BLaER1 treated with 17β-estradiol and CSF1 and Interleukin-3, amounts not matched to agents 10 nM and 100 nM (cell line): Measurements from ENCODE around the gene ZNF587.

ENCODE experiments used
- H3K27ac ChIP-seq, 11 experiments: shearing (Covaris generic); formaldehyde crosslinking; 2 replicates each; pipeline ENCODE4 v1.8.1; 2022
- H3K27me3 ChIP-seq, 11 experiments: shearing (Covaris generic); formaldehyde crosslinking; 2 replicates each; pipeline ENCODE4 v1.8.1; 2022
- H3K36me3 ChIP-seq, 11 experiments: shearing (Covaris generic); formaldehyde crosslinking; 2 replicates each; pipeline ENCODE4 v1.8.1; 2022
- H3K4me1 ChIP-seq, 10 experiments: shearing (Covaris generic); formaldehyde crosslinking; 2 replicates each; pipeline ENCODE4 v1.8.1; 2022
- H3K4me2 ChIP-seq, 11 experiments: shearing (Covaris generic); formaldehyde crosslinking; 2 replicates each; pipeline ENCODE4 v1.8.1; 2022
- H3K4me3 ChIP-seq, 10 experiments: shearing (Covaris generic); formaldehyde crosslinking; 2 replicates each; pipeline ENCODE4 v1.8.1; 2022
- H3K9ac ChIP-seq, 11 experiments: shearing (Covaris generic); formaldehyde crosslinking; 2 replicates each; pipeline ENCODE4 v1.8.1; 2022
- H3K9me3 ChIP-seq, 11 experiments: shearing (Covaris generic); formaldehyde crosslinking; replicated peaks in 1 of 11; 2 replicates each; pipeline ENCODE4 v1.8.1; 2022
- H4K20me1 ChIP-seq, 11 experiments: shearing (Covaris generic); formaldehyde crosslinking; 2 replicates each; pipeline ENCODE4 v1.8.1; 2022
- Cebpa-rat ChIP-seq, 11 experiments: shearing (Covaris generic); IDR thresholded peaks; 2 replicates each; pipeline ENCODE4 v1.8.1; 2022

The ZNF587 gene

DNA sequence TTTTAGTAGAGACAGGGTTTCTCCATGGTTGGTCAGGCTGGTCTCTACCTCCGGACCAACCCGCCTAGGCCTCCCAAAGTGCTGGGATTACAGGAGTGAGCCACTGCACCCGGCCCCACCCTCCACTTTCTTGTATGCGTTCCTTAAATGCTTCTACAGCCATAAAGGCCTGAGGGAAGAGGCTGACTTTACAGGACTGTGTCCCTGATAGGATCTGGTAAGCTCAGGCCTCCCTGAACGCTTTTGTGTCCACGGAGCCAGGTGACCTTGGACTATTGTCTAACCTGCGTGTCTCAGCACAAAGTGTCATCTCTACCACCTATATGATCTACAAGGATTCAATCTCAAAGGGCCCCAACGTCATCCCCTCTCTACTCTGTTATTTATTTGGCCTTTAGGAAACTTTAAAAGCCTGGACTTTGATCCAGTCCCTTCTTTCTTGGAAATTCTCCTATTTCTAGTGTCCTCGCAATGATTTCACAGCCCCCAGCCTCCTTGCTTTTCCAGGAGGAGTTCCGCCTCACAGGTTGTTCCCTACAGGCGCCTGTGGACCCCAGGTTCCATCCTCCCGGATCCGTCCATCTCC, 35.6 kb upstream of the ZNF587 start:
- Histone ChIP-seq H4K20me1 (peaks cover 0 to 32% (median 15%) of the 10 kb centered on the region in 11 experiments; a peak in 11 of 22 replicates), H3K4me2 (peak overlapping the region; percentile 83 to 97 (median 92)), H3K4me3 (peak overlapping the region; percentile 76 to 89 (median 84)), H3K27me3 (no peaks in the 10 kb centered on the region), H3K9ac (peak overlapping the region; percentile 74 to 88 (median 84)), H3K27ac (peak overlapping the region; percentile 63 to 80 (median 71)), H3K4me1 (peaks cover 38 to 46% (median 44%) of the 10 kb centered on the region in 10 experiments), H3K36me3 (peaks cover 15 to 38% (median 26%) of the 10 kb centered on the region in 11 experiments), H3K9me3 (no peaks in the 10 kb centered on the region)
- no peak for TF ChIP-seq Cebpa-rat (IDR thresholded peaks at IDR 0.05)

DNA sequence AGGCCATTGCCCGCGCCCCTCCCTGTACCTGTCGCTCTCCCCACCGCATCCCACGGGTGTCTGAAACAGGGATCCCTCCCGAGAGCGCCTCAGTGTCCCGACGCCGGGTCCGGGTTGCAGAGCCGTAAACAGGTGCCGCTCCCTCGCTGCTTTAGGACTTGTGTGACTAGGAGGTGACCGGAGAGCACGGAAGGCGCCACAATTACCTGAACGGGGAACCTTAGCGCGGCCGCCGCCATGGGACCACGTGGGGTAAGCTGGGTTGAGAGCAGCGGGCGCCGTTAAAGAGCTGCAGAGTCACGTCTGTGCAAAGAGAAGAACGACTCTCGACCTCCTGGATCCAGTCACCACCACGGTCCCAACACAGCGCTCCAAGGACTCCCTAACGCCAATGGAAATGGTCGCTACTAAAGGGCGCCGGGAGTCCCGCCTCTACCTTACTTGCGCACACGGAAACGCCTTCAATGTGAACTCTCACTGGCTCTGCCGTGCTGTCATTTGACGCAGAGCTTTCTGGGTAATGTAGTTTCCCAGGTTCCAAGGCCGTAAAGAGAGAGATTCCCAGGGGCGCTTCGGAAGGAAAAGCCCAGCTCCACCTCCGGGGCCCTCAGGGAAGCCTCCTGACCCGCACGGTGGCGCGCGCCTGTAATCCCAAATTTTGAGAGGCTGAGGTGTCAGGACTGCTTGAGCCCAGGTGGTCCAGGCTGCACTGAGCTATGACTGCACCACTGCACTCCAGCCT, 35.0 kb upstream of the ZNF587 start, which contains the start of gene ZNF552:
Gene ZNF552, minus strand, starts transcription at position 409 of the 742 bp plus-strand sequence. Its CDS starts 170 bp downstream, at position 239.
- no peaks in the 10 kb centered on the region for H3K27me3 ChIP-seq
- H4K20me1 ChIP-seq: peaks cover 0 to 25% (median 9%) of the 10 kb centered on the region in 11 experiments; a peak in 11 of 22 replicates
- H3K9ac ChIP-seq: peak within 1 kb of the TSS; percentile 74 to 88 (median 84)
- peak within 1 kb of the TSS; percentile 63 to 80 (median 71) for H3K27ac ChIP-seq
- peaks cover 39 to 48% (median 44%) of the 10 kb centered on the region in 10 experiments for H3K4me1 ChIP-seq
- H3K36me3 ChIP-seq: peaks cover 8 to 32% (median 19%) of the 10 kb centered on the region in 11 experiments
- no peak for TF ChIP-seq Cebpa-rat (IDR thresholded peaks at IDR 0.05)
- H3K4me3 ChIP-seq: peak within 1 kb of the TSS; percentile 76 to 89 (median 84)
- peak within 1 kb of the TSS; percentile 83 to 97 (median 92) for H3K4me2 ChIP-seq
- H3K9me3 ChIP-seq: no peaks in the 10 kb centered on the region

DNA sequence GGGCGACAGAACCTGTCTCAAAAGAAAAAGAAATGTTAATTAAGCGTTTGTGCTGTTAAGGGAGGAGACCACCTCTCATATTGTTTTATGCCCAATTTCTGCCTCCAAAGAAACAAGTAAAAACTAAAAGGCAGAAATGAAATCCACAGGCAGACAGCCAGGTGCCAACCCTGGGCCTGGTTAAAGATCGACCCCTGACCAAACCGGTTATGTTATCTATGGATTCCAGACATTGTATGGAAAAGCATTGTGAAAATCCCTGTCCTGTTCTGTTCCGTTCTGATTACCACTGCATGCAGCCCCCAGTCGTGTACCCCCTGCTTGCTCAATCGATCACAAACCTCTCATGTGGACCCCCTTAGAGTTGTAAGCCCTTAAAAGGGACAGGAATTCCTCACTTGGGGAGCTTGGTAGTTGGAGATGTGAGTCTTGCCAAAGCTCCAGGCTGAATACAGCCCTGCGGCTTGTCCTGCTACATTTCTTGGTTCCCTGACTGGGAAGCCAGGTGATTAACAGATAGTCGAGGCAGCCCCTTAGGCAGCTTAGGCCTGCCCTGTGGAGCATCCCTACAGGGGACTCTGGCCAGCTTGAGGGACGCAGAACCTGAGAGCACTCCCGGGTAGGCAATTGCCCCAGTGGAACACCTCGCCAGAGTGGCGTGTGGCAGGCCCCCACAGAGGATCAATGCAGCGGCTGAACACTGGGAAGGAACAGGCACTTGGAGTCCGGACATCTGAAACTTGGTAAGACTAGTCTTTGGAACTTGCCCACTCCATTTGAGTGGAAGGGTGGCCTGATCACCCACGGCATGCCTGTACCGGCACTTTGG, 34.2 kb upstream of the ZNF587 start:
- TF ChIP-seq Cebpa-rat (IDR thresholded peaks at IDR 0.05): no peak
- Histone ChIP-seq H3K4me1 (peaks cover 41 to 51% (median 46%) of the 10 kb centered on the region in 10 experiments), H3K9ac (peak overlapping the region in 9 of 11 experiments; percentile 78 to 88 (median 84); a peak in 13 of 22 replicates), H3K4me3 (peak overlapping the region; percentile 76 to 89 (median 84); a peak in 16 of 20 replicates), H3K27me3 (no peaks in the 10 kb centered on the region), H3K4me2 (peak overlapping the region; percentile 83 to 97 (median 92)), H3K27ac (no peak overlapping the region; a peak in 1 of 22 replicates), H3K36me3 (peaks cover 2 to 24% (median 11%) of the 10 kb centered on the region in 11 experiments; a peak in 21 of 22 replicates), H3K9me3 (no peaks in the 10 kb centered on the region), H4K20me1 (peaks cover 0 to 21% (median 9%) of the 10 kb centered on the region in 11 experiments; a peak in 8 of 22 replicates)

DNA sequence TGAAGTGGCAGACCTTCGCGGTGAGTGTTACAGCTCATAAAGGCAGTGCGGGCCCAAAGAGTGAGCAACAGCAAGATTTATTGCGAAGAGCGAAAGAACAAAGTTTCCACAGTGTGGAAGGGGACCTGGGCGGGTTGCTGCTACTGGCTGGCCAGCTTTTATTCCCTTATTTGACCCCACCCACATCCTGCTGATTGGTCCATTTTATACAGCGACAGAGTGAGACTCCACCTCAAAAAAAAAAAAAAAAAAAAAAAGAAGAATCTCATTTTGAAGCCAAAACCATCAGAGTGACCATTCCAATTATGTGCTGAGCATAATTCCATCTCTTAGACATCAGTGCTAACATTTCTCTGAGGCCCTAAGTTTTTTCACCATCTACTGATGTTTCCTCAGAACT, 33.0 kb upstream of the ZNF587 start:
- Histone ChIP-seq H3K4me3 (no peak overlapping the region), H3K27me3 (no peaks in the 10 kb centered on the region), H3K9ac (no peak overlapping the region), H3K27ac (no peak overlapping the region), H3K4me1 (peaks cover 47 to 57% (median 53%) of the 10 kb centered on the region in 10 experiments), H3K9me3 (no peaks in the 10 kb centered on the region), H4K20me1 (peaks cover 0 to 28% (median 13%) of the 10 kb centered on the region in 11 experiments; a peak in 11 of 22 replicates), H3K4me2 (no peak overlapping the region), H3K36me3 (peaks cover 0 to 23% (median 7%) of the 10 kb centered on the region in 11 experiments; a peak in 15 of 22 replicates)
- no peak for TF ChIP-seq Cebpa-rat (IDR thresholded peaks at IDR 0.05)

DNA sequence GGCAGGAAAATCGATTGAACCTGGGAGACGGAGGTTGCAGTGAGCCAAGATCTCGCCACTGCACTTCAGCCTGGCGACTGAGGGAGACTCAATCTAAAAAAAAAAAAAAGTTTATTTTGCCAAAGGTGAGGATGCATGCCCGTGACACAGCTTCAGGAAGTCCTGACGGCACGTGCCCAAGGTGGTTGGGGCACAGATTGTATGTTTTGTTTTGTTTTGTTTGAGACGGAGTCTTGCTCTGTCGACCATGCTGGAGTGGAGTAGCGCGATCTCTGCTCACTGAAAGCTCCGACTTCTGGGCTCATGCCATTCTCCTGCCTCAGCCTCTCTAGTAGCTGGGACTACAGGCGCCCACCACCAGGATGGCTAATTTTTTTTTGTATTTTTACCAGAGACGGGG, 31.7 kb upstream of the ZNF587 start:
- Histone ChIP-seq H3K4me1 (peaks cover 34 to 48% (median 42%) of the 10 kb centered on the region in 10 experiments), H4K20me1 (peaks cover 0 to 32% (median 21%) of the 10 kb centered on the region in 11 experiments; a peak in 14 of 22 replicates)
- TF ChIP-seq Cebpa-rat (IDR thresholded peaks at IDR 0.05): no peak

DNA sequence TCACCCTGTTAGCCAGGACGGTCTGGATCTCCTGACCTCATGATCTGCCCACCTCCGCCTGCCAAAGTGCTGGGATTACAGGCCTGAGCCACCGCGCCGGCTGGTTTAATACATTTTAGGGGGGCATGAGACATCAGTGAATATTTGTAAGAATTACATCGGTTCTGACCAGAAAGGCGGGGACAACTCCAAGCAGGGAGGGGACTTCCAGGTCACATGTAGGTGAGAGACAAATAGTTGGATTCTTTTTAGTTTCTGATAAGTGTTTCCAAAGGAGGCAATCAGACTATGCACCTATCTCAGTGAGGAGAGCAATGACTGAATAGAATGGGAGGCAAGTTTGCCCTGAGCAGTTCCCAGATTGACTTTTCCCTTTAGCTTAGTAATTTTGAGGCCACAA, 31.3 kb upstream of the ZNF587 start:
- H3K9ac ChIP-seq: peak overlapping the region in 5 of 11 experiments; percentile 29 to 94 (median 91); a peak in 3 of 22 replicates
- peak overlapping the region; percentile 84 to 95 (median 92); a peak in 20 of 22 replicates for H3K4me2 ChIP-seq
- H4K20me1 ChIP-seq: peaks cover 0 to 35% (median 25%) of the 10 kb centered on the region in 11 experiments; a peak in 15 of 22 replicates
- H3K4me1 ChIP-seq: peaks cover 31 to 46% (median 39%) of the 10 kb centered on the region in 10 experiments
- H3K4me3 ChIP-seq: peak overlapping the region in 1 of 10 experiments; percentile 93; a peak in 1 of 20 replicates
- H3K36me3 ChIP-seq: peaks cover 0 to 29% (median 19%) of the 10 kb centered on the region in 11 experiments; a peak in 18 of 22 replicates
- H3K9me3 ChIP-seq: no peaks in the 10 kb centered on the region
- no peaks in the 10 kb centered on the region for H3K27me3 ChIP-seq
- no peak for TF ChIP-seq Cebpa-rat (IDR thresholded peaks at IDR 0.05)
- 0 out of 22 replicates have a peak overlapping the region, but pooled peaks of 1 of the 11 experiments have one; percentile 83 for H3K27ac ChIP-seq

More for the DNA sequence above, 31.7 kb upstream of the ZNF587 start:
- Histone ChIP-seq H3K36me3 (peaks cover 0 to 25% (median 16%) of the 10 kb centered on the region in 11 experiments; a peak in 17 of 22 replicates), H3K9ac (0 out of 22 replicates have a peak overlapping the region, but pooled peaks of 1 of the 11 experiments have one; percentile 29), H3K27ac (no peak overlapping the region), H3K4me2 (peak overlapping the region in 8 of 11 experiments; percentile 84 to 95 (median 92); a peak in 8 of 22 replicates), H3K4me3 (no peak overlapping the region), H3K9me3 (no peaks in the 10 kb centered on the region), H3K27me3 (no peaks in the 10 kb centered on the region)

DNA sequence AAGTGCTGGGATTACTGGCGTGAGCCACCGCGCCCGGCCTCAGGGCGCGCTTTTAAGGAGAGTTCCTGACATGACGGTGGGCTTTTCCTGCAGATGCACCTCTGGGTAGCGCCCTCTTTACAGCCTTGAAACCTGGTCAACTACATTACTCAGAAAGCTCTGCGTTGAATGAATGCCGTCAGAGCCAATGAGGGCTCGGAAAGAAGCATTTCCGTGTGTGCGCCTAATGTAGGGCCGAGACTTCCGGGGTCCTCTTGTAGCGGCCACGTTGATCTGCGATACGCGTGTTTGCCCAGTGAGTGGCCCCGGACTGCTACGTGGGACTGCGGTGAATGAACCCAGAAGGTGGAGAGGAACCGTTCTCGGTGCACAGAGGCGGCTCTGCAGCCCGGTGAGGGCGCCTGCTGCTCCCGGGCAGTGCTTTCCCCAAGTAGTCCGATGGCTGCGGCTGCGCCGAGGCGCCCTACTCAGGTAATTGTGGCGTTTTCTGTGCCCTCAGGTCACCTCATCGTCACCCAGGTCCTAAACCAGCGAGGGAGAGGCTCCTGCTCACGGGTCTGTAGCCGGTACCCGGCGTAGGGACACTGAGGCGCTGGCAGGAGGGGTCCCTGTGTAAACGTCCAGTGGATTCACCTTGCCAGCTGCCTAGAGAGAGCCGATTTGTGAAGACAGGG, 30.0 kb upstream of the ZNF587 start:
- no peaks in the 10 kb centered on the region for H3K27me3 ChIP-seq
- peaks cover 24 to 36% (median 30%) of the 10 kb centered on the region in 10 experiments for H3K4me1 ChIP-seq
- peak overlapping the region; percentile 85 to 96 (median 92) for H3K9ac ChIP-seq
- TF ChIP-seq Cebpa-rat (IDR thresholded peaks at IDR 0.05): no peak
- H3K4me3 ChIP-seq: peak overlapping the region; percentile 84 to 99 (median 94)
- H3K27ac ChIP-seq: peak overlapping the region; percentile 41 to 90 (median 86)
- no peaks in the 10 kb centered on the region for H3K9me3 ChIP-seq
- peaks cover 0 to 41% (median 31%) of the 10 kb centered on the region in 11 experiments; a peak in 20 of 22 replicates for H3K36me3 ChIP-seq
- peaks cover 0 to 47% (median 37%) of the 10 kb centered on the region in 11 experiments; a peak in 18 of 22 replicates for H4K20me1 ChIP-seq
- peak overlapping the region; percentile 84 to 95 (median 92) for H3K4me2 ChIP-seq
